ENCODE results near the gene VSTM4.

Gene VSTM4

DNA sequence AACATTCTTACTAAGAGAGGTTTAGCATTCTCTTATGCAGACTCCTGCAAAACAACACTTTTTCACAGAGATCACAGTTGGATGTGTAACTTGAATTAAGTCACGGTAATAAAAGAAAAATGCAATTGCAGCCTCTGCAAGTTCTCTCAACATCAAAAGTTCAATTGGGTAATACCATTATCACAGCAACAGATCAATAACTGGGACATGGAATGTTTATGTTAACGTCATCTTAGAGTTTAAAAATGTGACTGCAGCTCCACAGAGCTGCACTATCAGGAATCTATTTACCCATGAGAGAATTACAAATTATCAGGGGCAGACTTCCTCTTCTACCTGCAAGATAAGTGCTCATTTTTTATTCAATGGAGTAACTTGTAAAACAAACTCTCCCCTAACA, 86.7 kb downstream of the VSTM4 start:
- TF ChIP-seq ZNF274 (IDR thresholded peaks at IDR 0.05; ENCODE audit: low read depth, low read length), result no peak
- H3K4me3 ChIP-seq (ENCODE audit: low read length), result no peak overlapping the region

DNA sequence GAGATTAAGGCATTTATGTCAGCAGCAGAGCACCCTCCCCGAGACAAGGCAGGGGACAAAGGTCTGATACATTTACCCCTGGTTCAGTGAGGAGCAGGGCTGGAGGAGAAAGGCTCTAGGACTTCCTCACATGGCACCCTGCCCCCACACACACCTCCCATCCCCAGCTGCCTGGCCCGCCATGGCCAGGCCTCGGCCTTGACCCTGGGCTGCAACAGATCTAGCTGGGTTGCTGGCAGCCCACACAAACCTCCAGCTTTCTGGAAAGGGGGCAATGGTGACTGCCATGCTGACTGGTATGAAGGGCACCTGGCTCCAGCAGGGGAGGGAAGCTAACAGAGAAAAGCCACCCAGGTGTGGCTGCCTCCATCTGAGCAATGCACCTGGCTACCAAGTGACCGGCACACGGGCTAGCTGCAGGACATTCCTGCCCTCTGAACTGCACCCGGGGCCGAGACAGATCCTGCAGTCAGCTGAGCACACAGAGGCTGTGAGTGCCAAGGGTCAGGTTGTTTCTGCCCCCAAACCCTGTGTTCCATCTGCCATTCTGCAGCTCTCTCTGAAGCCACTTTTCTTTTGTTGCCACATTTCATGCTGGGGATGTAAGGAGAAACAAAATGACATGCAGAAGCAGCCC, 89.9 kb downstream of the VSTM4 start:
- no peak overlapping the region for H3K4me3 ChIP-seq (ENCODE audit: low read length)
- TF ChIP-seq ZNF274 (IDR thresholded peaks at IDR 0.05; ENCODE audit: low read depth, low read length), result no peak

DNA sequence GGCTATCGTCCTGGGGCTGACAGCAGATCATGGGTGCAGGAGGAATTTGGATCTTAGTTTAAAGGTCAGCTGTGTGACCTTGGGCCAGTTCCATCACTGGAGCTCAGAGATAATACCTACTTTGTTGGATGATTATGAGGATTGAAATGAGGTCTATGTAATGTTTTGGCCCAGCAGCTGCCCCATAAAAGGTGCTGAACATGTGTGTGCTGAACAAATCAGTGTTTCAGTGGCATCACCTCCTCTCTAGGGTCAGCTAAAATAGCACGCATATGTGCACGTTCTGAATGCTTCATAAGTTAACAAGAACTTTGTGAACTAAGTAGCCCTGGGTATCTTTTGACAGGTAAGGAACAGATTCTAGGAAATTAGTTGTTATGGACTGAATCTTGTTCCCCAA, 90.8 kb downstream of the VSTM4 start:
- TF ChIP-seq ZNF274 (IDR thresholded peaks at IDR 0.05; ENCODE audit: low read depth, low read length), result no peak
- H3K4me3 ChIP-seq (ENCODE audit: low read length), result no peak overlapping the region

DNA sequence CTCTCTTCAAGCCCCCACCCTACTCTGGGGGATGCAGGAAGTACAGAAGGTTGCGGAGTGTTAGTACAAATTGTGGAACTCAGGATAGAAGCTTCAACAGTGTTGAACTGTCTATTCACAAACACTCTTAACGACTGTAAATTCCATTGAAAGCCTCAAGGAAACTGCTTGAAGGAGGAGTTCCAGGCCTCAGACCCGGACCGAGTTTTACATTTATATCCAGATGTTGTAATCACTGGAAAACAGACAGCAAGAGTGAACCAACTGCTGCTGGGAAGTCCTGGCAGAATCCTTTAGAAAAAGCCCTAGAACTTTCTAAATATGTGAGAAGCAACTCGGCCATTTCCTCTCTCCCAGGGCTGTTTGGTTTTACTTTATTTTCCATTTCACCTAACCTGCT, 91.6 kb downstream of the VSTM4 start:
- TF ChIP-seq ZNF274 (IDR thresholded peaks at IDR 0.05; ENCODE audit: low read depth, low read length), result no peak
- H3K4me3 ChIP-seq (ENCODE audit: low read length), result no peak overlapping the region

DNA sequence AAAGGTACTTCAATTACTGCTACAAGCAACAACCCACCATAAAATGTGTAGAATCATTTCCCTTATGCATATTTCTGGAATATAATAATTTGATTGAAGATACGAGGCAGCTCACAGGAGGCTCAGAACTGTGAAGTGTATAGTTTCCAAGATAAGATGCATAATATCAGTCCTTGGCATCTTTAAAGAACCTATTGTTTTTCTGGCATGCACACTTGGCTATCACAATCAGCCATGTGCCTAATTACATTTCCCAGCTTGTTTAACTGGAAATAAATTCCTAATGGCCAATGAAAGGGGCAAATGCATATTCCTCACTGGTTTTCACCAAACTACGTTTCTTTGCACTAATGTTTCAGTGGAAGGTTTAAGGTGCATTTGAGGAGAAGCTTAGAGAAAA, 92.3 kb downstream of the VSTM4 start:
- H3K4me3 ChIP-seq (ENCODE audit: low read length), result no peak overlapping the region
- no peak for TF ChIP-seq ZNF274 (IDR thresholded peaks at IDR 0.05; ENCODE audit: low read depth, low read length)

DNA sequence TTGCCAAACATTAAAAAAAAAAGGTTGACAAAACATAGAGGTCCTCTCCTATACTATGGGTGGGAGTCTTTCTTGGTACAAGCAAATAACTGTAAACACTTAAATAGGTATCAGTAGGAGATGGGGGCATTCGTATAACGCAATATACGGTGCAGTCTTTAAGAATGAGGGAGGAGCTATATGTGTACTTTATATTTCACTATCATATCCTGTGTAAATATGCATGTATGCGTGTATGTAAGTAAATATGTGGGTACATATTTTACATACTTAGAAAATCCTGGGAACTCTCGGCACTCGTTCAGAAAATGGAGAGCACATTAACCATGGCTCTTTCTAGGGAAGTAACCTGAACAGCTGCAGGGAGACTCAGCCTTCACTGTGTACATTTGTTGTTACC, 93.6 kb downstream of the VSTM4 start:
- no peak for TF ChIP-seq ZNF274 (IDR thresholded peaks at IDR 0.05; ENCODE audit: low read depth, low read length)

DNA sequence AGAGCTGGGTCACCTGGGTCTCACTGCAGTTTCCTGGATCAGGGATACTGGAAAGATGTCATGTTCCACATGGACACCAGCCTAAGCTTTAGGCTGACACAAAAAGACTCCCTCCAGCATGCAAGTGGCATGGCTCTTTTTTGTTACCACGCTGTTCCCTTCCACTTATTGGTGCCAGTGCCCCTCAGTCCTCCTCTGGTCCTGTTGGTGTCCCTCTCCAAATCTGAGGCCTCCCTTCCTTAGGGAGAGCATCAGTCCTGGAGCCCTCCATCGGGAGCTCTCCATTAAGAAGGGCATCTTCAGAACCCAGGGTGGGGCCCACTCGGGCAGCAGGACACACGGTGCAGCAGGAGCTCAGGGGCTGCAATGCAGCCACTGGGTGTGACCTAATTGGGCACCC, 99.6 kb downstream of the VSTM4 start:
- H3K4me3 ChIP-seq (ENCODE audit: low read length), result no peak overlapping the region
- TF ChIP-seq ZNF274 (IDR thresholded peaks at IDR 0.05; ENCODE audit: low read depth, low read length), result no peak

More for the DNA sequence above, 93.6 kb downstream of the VSTM4 start:
- no peak overlapping the region for H3K4me3 ChIP-seq (ENCODE audit: low read length)

DNA sequence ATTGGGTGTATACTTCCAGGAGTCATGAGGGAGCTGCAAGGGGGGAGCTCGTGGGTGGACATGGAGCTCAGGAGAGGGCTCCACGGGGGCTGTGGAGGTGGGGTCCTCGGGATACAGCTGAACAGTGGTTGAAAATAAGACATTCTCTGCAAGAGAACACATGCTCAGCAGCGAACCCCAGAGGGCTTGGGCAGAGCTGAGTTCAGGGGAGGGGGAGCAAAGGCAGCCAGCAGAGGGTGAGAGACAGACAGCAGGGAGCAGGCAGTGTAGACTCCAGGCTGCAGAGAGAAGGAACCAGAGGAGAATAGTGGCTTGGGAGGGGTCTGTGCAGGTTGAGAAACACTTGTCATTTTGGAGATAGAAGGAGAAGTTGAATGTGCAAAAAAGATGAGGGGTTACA, 102.7 kb downstream of the VSTM4 start:
- H3K4me3 ChIP-seq (ENCODE audit: low read length), result no peak overlapping the region
- no peak for TF ChIP-seq ZNF274 (IDR thresholded peaks at IDR 0.05; ENCODE audit: low read depth, low read length)

DNA sequence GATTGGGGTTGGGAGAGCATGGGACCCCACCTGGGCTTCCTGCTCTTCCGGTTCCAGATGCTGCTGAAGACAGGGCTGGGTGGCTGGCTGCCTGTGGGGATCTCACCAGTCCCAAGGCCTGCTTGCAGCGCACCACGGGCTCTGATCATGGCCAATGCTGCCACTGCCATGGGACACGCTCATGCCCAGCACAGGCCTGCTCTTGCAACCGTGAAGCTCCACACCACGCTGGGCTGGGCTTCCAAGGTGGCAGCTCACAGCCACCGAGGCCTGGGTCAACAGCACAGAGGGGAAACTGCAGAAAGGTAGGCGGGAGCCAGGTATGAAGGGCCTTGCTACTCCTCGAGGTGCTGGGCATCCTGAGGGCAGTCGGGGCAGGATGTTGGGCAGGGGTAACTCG, 103.6 kb downstream of the VSTM4 start:
- H3K4me3 ChIP-seq (ENCODE audit: low read length), result no peak overlapping the region
- no peak for TF ChIP-seq ZNF274 (IDR thresholded peaks at IDR 0.05; ENCODE audit: low read depth, low read length)

DNA sequence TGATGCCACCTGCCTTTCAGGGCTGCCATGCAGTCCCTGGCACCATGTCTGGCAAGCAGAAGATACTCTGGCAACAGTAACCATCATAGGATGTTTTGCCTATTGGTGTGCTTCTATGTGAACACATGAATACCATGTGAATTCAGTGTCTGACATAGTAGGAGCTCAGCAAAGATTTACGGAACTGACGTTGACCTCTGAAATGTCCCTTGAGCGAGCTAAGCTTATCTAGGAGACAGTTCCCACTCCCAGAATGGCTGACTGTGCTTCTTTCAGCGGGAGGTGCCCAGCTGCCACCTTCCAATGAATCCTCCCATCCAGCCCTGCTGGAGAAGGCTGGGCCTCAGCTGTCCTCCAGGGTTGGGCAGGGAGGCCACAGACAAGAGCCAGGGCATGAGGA, 104.5 kb downstream of the VSTM4 start:
- no peak for TF ChIP-seq ZNF274 (IDR thresholded peaks at IDR 0.05; ENCODE audit: low read depth, low read length)
- H3K4me3 ChIP-seq (ENCODE audit: low read length), result no peak overlapping the region

DNA sequence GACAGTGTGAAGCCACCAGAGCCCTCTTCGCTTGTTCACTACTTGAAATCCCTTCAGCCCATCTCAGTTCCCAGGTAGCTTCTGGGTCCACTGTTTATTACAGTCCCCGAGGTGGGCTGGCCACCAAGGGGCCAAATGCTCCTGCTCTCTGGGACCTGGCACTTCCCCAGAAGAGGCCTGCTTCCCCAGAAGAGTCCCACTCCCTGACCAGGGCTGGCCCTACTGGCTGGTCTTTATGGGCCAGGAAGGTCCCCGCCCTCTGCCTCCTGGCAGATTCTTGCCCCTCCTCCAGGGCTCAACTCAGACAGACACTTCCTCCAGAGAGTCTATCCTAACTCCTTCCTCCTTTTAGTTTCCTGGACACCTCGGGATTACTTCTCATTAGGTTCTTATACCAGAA, 105.0 kb downstream of the VSTM4 start:
- no peak for TF ChIP-seq ZNF274 (IDR thresholded peaks at IDR 0.05; ENCODE audit: low read depth, low read length)
- H3K4me3 ChIP-seq (ENCODE audit: low read length), result no peak overlapping the region

DNA sequence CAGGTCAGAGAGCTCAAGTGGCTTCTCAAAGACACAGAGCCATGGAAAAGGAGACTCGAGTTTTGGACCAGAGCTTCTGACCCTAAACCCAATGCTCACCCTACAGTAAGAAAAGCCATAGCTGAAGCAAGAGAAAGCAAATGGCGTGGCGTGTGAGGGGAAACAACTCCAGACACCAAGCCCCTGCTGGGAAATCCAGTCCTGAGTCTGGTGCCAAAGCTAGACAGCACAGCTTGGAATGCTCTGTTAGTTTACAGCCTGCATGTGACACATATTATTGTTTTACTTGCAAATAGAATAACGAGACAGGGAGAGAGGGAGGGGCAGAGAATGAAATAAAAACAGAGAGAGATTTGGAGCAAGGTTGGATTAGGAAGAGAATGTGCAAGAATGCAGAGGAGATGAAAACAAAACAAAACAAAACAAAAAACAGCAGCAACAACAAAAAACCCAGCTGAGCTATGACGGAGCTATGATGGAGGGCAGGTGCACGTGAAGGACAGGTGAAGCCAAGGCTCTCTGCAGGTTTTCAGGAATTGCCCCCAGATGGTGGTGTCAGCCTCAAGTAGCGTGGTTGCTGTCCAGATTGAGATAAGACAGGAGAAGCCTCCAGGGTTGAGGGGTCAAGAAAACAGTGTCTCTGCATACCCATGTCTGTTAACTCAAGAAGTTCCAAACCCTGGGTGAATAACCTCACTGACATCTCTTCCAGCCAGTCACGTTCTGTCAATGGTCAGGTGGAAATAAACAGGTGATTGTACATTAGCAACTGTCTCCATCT, 105.9 kb downstream of the VSTM4 start:
- H3K4me3 ChIP-seq (ENCODE audit: low read length), result no peak overlapping the region
- TF ChIP-seq ZNF274 (IDR thresholded peaks at IDR 0.05; ENCODE audit: low read depth, low read length), result no peak

DNA sequence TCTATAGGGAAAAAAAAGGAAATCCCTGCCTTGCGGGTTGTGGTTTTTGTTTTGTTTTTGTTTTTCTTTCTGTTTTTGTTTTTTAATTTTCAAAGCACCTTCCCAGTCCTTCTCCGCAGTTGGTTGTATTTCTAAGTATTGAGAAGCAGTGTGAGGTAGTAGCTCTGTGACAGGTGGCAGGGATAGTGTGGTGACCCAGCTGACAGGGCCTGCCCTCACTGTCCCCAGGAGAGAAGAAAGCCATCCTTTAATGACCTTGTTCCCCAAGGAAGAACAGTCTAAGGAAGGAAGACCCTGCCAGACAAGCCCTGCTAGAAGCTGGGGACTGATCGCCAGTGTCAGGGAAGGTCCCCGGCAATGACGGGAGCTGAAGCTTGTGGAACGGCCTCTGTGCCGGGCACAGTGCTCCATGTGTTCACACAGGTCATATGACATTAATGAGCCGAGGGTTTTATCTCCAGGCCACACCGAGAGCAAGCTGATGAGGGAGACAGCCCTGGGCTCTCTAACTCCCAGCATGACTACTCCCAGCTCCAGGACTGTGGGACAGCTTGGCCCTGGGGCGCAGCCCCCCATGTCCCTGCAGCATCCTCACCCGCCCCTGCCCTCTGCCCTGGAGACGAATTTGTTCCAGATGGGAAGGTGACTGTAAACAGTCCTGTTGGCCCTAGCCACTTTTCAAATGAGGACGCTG, 106.7 kb downstream of the VSTM4 start:
- no peak overlapping the region for H3K4me3 ChIP-seq (ENCODE audit: low read length)
- no peak for TF ChIP-seq ZNF274 (IDR thresholded peaks at IDR 0.05; ENCODE audit: low read depth, low read length)

DNA sequence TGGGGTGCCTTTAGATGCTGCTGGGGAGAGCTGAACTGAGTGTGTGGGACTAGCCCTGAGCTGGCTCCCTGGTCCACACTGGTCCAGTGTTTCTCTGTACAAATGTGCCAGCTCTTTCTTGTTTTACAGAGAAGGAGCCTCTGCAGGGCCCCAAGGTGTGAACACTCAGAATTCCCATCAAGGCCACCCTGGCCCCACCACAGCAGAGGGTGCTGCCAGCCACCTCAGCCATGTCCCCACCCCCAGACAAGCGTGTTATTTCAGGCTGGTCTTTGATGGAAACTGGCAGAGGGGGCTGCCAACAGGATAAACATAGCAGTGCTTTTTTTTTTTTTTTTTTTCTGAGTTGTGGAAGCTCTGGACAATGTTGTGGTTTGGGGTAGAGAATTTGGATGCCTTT, 107.2 kb downstream of the VSTM4 start:
- TF ChIP-seq ZNF274 (IDR thresholded peaks at IDR 0.05; ENCODE audit: low read depth, low read length), result no peak
- H3K4me3 ChIP-seq (ENCODE audit: low read length), result no peak overlapping the region

DNA sequence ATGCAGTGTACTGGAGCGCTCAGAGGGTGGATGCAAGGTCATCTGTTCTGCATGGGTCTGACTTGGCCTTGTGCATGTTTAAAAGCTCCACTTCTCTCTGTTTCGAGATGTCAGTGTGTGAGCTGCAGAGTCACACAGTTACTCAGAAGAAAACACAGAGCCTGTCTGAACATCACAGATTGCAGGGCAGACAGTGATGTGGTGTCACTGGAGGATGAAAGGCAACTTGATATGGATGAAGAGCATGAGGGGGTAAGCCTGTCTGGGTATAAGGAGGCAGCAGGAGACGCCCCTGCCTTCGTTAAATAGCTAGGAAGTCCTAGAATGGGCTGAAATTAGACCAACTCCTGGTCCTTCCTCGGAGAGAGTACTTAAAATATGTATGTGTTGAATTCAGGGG, 108.2 kb downstream of the VSTM4 start:
- H3K4me3 ChIP-seq (ENCODE audit: low read length), result no peak overlapping the region
- no peak for TF ChIP-seq ZNF274 (IDR thresholded peaks at IDR 0.05; ENCODE audit: low read depth, low read length)

Measured in GM08714 (cell line).